ENCODE results near the gene NHSL1.

DNA sequence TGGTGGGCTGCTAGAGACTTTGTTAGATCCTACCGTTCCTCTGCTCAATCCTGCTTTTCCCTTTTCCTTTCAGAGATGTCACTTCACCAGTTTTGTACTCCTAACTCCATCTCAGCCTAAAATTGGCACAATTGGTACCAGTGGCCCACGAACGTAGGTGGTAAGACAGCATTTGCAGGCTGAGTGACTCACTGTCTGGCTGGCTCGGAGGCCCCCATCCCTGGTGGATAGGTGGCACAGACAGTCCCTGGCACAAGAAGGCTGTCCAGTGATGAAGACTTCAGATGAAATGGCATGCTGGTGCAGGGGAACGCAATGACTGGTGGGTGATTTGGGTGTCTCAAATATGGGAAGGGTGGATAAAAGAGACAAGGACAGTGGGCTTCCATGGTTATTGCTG is 84.2 kb downstream of the NHSL1 start:
- no peak for TF ChIP-seq POLR2A (IDR thresholded peaks at IDR 0.05; ENCODE audit: low read length)
- no peak for TF ChIP-seq GATA1 (IDR thresholded peaks at IDR 0.05; ENCODE audit: low read depth, low read length)

Measured in erythroblast (primary cell).